ENCODE data around the gene ADAMTS17.
"Not testable (repeated sequence)": the region's sequence is repeated elsewhere in the genome, so short reads cannot be mapped to it uniquely, and the experiment has no call there.

ADAMTS17 gene

DNA sequence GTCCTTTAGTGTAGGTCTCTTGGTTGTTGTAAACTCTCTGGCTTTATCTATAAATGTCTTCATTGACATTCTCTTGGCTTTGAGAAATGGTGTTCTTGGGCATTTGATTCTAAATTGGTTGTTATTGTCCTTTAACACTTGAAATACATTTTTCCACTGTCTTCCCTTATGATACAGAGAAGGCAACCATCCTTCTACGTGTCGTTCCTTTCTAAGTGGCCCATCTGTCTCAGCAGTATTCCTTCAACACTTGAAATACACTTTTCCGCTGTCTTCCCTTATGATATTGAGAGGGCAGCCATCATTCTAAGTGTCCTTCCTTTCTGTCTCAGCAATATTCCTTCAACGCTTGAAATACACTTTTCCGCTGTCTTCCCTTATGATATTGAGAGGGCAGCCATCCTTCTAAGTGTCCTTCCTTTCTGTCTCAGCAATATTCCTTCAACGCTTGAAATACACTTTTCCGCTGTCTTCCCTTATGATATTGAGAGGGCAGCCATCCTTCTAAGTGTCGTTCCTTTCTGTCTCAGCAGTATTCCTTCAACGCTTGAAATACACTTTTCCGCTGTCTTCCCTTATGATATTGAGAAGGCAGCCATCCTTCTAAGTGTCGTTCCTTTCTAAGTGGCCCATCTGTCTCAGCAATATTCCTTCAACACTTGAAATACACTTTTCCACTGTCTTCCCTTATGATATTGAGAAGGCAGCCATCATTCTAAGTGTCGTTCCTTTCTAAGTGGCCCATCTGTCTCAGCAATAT lies 275.1 kb downstream of the ADAMTS17 start:
- not testable (repeated sequence) for DNase-seq

DNA sequence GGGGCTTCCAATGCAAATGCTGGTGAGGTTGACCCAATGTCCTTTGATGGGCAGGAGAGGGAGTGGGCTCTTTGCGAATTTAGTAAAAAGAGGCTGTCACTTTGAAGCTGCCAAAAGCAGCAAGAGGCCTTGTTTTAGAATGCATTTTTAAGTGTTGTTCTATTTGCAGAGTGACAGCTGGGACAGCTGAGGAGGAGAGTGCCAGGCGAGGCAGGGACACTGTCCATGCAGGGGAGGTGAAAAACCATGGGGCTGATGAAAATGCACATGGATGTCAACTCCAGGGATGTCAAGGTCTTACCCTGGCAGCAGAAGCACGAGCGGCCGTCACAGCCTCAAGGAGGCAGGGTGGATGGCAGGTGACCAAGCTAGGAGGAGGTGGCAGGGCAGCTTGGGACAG lies 279.8 kb downstream of the ADAMTS17 start:
- DNase-seq: no peak

DNA sequence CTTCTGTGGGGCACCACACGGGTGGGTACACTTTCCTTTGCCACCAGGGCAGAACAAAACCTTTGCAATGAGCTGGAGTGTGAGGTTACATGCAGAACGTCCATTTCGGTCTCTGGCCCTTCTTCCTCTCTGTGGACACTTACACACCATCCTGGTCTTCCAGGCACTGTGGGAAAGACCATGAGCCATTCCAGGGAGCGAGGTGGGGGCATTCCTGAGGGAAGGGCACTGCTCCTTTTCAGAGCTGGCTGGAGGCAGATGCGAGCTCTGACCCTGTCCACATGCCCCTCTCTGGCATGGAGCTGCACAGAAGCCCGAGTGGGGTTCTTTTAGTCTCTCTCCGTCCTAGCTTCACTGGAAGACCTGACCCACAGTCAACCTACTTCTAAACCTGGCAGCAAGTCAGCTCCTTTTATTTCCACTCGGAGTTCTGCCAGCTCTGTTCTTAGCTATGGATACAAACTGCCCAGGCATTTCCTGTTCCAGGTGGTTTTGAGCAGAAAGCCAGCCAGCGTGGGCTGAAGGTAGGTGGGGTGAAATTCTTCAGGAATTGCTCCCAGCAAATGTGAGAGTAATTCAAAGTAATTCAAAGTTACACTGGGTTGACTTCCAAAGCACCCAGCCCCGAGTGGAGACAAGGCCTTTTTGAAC lies 281.4 kb downstream of the ADAMTS17 start:
- no peak for DNase-seq

DNA sequence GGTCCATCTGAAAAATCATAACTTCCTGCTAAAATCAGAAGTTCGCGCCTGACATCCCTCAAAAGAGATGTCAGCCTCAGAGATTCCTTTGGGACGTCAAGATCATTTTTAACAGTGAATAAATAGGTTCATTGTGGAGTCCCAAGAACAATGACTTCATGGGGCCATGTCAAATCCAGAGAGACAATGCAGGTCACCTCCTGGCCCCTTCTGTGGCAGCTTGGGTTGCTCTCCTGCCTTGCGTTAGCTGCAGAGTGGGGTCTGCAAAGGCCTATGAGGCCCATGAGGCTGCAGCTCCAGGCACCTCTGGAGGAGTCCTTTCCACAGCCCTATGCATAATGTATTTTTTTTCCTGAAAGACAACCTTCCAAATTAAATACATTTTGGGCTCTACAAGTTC lies 282.3 kb downstream of the ADAMTS17 start:
- no peak for DNase-seq

DNA sequence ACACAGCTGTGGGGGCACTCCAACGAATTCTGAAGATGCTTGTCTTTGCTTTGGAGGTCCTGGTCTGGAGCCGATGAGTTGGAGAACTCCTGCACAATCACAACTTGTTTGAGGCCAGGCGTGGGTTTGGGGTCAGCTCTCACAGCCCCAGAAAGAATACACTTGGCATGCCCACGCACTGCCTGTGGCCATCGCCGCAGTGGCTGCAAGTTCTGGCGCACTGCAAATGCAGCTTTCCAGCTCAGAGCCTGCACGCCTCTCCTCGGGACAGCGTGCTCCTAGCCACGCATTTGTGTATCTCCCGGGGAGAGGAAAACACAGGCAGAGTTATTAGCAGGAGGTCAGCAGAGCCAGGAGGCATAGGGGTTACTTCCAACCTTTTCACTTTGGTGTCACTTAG lies 282.7 kb downstream of the ADAMTS17 start:
- DNase-seq: no peak

DNA sequence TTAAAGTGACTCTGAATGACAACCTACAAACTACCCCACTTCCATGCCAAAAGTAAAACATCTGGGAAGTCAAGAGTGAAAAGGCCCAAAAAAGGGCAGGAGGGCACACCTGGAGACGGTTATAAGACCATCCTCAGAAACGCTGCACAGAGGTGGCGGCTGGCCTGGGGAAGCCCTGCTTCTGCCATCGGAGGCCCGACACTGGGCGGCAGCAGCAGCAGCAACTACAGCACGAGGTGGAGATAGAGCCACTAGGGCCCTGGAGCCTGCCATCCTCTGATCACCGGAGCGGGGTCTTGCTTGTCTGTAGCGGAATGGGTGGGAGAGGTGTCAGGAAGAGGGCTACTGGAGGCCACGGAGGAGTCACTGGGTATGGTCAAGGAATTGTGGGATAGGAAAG lies 283.3 kb downstream of the ADAMTS17 start:
- no peak for DNase-seq

DNA sequence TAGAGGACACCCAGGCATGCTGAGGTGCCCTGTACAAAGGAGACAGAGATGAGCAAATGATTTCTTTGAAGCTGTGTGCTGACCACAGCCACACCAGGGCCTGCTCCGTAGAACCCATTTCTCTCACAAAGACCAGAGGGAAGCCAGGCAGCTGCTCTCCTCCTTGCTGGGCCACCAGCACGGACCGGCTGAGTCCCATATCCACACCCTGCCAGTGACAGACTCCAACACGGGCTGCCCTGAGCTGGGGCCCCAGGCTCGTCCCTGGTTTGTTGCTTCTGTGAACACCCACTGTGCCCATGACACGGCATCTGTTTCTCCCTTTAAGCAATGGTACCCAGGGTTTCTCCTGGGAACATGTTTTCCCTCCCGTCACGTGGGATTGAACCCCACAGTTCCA lies 284.5 kb downstream of the ADAMTS17 start:
- no peak for DNase-seq

DNA sequence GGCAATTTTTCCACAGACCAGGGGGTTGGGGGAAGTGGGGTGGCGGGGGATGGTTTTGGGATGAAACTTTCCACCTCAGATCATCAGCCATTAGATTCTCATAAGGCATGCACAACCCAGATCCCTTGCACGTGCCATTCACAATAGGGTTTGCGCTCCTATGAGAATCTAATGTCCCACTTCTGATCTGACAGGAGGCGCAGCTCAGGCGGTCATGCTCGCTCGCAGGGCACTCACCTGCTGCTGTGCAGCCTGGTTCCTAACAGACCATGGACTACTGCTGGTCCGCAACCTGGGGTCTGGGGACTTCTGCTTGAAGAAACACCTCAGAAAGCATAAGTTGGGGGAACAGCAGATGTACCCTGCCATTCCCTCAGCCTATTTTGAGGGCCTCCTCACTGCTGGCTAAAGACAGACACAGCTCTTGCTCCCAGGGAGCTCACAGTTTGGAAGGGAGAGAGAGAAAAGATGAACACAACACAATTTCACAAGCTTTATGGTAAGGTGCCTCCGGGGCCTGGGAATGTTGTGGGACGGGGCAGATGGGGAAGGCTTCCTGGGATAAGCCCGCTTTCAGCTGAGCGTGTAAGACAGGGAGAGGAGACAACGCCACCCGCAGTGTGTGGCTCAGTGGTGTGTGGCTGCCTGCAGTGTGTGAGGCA lies 285.2 kb downstream of the ADAMTS17 start:
- DNase-seq: no peak

DNA sequence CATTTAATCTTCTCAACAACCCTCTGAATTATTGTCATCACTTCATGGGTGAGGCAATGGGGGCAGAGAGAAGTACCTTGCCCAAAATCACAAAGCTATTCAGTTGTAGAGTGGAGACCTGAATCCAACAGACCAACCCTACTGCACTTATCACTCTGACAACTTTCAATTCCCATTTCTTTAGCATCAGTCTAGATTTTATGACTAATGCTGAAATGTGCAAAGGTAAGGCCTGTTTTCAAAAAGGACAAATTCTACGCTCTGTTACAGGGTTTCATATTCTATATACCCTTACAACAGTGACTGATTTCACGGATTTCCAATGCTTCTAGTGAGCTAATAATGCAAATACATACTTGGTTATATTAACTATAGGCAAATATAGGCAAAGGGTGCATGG lies 286.0 kb downstream of the ADAMTS17 start:
- DNase-seq: no peak

DNA sequence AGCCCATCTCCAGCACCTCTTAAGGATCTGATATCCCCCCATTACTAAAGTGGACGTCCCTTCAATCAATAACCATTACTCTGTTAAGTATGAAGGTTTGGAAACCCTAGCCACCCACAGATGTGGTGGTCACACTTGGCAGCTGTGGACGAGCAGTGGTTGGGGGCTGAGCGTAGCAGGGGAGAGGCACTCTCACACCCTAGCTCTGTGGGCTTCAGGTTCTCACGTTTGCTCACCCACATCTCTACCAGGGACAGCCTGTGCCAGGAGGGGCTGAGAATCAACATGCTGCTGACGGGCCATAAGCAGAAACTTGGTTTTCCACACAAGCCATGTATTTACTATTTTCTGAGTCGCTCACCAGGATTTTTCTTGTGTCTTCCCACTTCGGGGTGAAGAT lies 287.2 kb downstream of the ADAMTS17 start:
- no peak for DNase-seq

DNA sequence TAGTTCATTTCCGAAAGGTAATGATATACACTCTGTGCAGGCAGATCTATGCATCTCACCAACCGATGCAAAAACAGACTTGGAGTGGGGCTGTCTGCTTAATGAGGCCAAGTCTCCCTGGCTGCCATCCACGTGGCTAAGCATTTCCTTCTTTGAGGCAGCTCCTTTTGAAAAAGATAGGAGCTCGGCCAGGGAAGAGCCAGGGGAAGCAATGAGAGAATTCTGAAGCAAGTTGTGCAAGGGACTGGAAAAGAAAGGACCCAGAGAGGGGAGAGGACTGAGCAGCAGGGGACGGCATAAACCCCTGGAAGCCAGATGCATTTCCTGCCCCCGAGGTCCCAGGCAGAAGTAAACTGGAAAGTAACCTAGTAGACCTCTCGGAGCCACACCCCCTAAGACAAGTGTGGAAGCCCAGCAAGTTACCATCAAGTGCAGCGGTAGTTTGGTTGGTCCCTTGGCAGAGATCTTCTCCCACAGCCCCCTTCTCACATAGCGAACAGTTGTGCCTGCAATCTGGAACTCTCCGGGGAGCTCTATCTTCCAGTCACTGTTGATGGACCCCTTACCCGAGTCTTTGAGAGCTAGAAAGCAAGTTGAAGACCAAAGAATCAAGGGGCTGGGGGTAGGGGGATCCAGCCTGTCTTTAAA lies 288.2 kb downstream of the ADAMTS17 start:
- DNase-seq: no peak

DNA sequence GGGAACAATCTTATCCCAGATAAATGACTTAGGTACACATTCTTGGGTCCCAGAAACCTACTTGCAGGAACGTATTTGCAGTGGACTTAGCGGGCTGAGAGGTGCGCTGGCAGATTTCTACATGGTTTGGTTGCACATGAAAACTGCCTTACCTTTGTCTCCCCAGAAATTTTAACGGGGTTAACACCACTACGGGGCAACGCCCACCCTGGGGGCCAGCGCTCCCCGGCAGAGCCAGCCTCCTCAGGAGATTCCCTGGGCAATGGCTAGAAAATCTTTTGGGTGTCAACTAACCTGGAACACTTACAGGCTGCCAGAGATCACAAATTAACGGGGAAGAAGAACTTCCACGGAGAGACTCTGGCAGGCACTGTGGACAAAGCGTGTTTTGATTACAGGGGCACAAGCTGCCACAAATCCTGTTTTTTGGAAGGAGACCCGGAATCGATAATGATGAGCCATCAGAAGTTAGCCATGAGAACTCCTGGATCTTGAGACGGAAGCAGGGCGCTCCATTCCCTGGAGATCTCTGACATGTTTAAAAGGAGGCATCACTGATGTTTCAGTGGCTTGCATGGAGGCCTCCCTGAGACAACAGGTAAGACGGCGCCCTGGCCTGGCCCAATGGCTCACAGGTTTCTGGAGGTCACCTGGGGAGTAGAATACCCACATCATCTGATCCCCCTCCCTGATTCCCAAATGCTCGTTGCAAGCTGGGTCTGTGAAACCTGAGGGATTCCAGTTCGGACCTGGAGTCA lies 288.9 kb downstream of the ADAMTS17 start:
- no peak for DNase-seq

DNA sequence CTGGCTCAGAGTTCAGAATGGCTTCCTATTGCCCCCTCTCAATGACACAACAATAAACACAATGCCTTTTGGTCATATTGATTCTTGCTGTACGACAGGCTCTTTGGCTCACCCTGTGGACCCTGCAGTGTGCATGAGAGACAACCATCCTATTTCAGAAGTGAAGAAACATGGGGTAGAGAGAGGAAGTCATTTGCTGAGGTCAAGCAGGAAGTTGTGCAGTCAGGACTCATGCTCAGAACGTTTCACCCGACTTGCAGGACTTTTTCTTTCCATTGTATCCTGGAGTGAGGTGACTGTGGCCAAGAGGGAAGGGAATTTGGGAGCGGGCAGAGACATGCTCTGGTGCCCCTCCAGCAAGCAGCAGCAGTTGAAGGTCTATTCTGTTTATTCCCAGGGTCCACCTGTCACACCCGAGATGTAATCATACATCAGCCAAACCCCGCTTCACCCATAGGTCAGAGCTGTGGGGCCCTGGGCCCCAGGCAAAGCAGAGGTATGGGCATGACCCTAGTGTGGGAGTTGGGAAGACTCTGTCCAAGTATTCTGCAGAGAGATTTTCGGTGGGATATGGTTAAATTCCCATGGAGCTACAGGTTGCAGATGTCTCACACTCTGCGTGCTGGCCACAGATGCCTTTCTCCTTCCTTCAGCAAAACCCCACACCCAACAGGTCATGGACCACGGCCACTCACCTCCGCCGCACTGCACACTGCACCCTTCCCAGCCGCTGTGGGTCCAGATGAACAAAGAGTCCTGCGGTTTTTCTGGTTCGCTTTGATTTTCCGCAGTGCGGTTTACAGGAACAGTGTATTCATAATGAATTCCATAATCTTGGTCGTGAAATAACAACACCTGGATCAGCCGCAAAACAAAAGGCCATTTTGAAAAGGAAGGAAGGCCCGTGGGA lies 290.6 kb downstream of the ADAMTS17 start:
- no peak for DNase-seq

DNA sequence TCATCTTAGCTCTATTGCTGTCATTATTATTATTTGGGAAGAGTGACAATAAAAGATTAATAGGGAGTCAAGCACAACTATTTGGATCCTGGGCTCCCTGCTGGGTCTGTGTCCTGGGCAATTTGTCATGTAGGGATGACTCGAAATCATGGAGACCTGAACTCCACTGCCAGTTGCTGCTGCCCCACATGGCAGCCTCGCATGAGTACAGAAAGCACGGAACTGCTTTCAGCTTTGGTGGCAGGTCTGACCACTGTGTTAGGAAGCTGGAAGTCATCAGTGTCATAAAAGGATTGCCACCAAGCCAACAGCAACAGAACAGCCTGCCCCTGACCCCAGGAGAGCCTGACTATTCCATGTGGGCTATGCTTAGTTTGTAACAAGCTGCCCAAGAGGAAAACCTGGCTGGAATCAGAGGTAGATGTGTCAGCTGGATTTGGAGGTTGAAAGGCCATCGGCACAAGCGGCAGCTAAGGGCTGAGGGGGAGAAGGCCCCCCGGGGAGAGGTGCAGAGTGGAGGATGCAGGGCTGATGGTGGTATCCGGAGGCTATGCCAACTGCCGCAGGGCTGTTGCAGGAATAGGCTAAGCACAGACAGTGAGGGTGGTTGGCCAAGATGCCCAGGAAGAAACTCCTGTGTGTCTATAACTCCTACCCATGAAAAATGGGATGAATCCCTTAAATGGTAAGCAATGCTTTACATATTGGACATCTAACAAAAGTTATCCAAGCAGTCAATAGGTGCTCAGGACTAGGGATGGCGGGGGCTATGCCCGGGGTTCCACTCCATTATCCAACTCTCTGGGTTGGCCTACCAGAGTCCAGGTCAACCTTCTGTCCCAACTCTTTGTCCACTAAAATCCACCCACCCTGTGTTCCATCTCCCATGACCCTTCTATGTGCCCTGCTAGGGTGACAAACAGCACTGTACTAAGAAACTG lies 291.6 kb downstream of the ADAMTS17 start:
- DNase-seq: no peak

DNA sequence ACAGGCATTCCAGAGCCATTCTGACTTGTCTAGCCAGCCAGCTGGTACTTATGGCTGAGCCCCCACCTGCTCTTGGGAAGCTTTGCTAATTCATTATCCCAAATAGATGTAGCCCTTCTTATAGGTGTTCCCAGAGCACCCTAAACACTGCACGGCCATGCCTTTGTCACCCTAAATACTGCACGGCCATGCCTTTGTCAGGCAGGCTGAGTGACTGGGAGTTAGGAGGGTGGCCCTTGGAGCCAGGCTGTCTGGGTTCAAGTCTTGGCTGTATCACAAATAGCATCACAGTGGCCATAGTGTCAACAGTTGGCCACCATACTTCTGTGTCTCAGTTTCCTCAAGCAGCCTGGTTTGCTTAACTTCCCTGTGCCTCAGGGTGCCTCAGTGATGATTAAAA lies 292.3 kb downstream of the ADAMTS17 start:
- no peak for DNase-seq

DNA sequence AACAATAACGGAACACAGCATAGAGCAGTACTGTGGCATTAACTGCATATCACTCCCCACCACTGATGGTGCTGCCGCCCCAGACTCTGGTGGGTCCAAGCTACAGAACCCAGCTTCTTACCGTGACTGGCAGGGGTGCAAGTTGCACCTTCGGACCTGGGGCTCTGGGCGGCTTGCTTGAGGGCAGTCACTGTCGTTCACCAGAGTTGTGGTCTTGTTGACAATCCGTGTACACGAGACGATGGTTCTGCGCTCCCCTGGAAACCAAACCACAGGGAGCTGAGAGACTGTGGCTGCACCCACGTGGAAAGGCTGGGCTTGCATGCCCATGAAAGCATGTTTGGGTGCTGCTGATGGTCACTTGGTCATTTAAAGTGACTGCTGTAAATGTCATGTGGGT lies 293.0 kb downstream of the ADAMTS17 start:
- DNase-seq: no peak

DNA sequence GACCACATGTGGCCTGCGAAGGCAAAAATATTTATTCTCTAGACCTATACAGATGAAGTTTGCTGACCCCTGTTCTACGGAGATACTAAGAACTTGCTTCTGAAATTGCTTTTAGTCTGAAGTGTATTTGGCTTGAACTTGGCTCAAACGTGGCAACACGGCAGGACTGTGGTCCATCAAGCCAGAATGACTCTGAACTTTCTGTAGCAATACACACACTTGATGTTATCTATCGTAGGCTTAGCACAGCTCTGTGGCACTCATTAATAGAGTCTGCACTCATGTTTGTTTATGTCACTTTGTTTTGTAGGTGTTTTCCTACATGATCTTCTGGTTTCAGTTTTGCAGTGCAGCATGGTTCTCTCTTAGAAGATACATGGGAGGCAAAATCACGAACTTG lies 298.1 kb downstream of the ADAMTS17 start:
- no peak for DNase-seq

DNA sequence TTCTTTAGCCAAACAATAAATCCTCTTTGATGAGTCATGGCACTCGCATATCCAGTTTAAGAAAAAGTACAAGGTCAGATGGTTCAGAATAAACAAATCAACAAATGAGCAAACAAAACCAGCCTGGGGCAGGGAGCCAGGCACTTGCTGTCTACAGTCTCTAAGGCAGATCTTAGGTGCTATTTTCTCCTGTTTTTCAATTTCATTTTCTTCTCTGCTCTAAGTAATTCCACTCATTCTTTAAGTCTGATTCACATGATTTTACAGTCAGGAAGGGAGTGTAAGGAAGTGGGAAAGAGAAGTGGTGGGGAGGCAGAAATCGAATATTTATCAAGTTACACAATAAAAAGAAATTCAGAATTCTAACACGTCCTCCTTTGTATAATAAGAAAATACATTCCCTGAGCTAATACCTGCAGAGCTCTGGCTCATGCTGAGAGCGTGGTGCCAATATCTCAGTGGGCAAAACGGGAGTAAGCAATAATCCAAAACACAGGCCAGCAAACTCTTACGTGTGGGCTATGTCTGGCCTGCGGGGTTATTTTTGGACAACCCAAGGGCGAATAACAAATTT lies 298.6 kb downstream of the ADAMTS17 start:
- DNase-seq: no peak

DNA sequence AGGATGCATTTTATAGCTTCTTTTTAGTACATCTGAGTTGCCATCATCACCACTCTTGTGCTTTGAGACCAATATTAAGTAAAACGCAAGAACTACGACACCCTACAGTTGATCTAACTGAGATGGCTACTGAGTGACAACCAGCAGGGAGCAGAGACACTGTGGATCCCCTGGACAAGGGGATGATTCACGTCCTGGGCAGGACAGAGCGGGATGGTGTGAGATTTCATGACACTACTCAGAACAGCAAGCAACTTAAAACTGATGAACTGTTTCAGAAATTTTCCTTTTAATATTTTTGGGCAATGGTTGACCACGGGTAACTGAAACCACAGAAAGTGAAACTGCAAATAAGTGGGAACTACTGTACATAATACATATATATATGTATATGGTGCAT lies 299.2 kb downstream of the ADAMTS17 start:
- no peak for DNase-seq

DNA sequence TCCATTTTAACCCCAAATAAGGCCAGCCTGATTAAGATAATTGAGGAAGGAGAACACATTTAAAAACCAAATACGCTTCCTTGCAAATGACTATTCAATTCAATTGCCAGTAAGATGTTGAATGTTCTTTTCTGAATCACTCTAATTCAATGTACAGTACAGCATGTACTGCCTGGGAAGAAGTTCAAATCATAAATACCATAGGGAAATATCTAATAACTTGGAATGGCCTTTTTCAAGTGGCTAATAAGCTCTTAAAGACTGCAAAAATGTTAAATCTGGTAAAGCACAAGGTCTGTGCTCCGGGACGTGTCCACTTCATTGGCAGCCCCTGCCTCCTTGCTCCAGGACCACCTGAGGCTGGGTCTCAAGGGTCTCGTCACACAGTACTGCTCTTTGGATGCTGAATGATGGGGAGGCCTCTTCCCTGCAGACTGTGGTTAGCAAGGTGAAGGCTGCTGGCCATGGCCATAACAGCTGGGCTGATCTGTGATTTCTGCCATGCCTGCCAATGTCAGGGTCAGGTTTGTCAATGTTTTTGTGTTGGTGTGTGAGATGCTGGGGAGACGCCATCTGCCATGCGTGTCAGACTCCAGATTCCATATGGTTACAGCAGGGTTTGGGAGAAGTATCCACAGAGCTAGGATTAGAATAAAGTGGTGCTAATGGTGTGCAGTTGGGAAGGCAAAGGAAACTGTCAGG lies 300.5 kb downstream of the ADAMTS17 start:
- no peak for DNase-seq
